Bladder microvascular endothelial cell (primary cell): Measurements from ENCODE around the gene PIM2. TPM values are rescaled to one million over a fixed set of nuclear protein-coding genes. Genes with fewer than 3 reads are reported as not detected.

Source experiments
- total RNA-seq: library from RNA; depleted of rRNA; stranded (reverse); fragments of >200 nt; gene quantifications from 2 replicates; pipeline ENCODE4 v1.2.3, GENCODE V29; 2014

Gene PIM2
- total RNA-seq, result 2.8 and 4.0 TPM in 2 replicates

GRCh38 chrX:48918643-48919340 lies at the start of gene PIM2:
Gene PIM2, minus strand, starts transcription at chrX:48919024. Its CDS starts 190 bp downstream, at chrX:48918834.

GRCh38 chrX:48957477-48957826 lies 38.6 kb upstream of the PIM2 start, which contains the start of gene OTUD5:
Gene OTUD5, minus strand, starts transcription at chrX:48957607. Its CDS starts 37 bp downstream, at chrX:48957570.

GRCh38 chrX:48911412-48912182 lies 7.2 kb downstream of the PIM2 start, which contains the start of gene SLC35A2:
Gene SLC35A2, minus strand, starts transcription at chrX:48911646. Its CDS starts 10 bp downstream, at chrX:48911636.

GRCh38 chrX:48897625-48898306 lies 21.1 kb downstream of the PIM2 start, which contains the start of the genes PQBP1 and TIMM17B:
Gene PQBP1, plus strand, starts transcription at chrX:48897930. Its CDS starts 580 bp downstream, at chrX:48898510.
Gene TIMM17B, minus strand, starts transcription at chrX:48897768. Its CDS starts 19 bp downstream, at chrX:48897749.

Other genes with a start within 250 kb of the PIM2 start
- 0.19 TPM in 1 of 2 replicates, not detected in the other for gene WAS, start 235.2 kb downstream of the PIM2 start, total RNA-seq
- 5.0 and 6.5 TPM in 2 replicates for gene SUV39H1, start 222.3 kb downstream of the PIM2 start, total RNA-seq
- not detected in 2 replicates for gene GLOD5, start 157.3 kb downstream of the PIM2 start, total RNA-seq
- not detected in 2 replicates for gene GATA1, start 132.4 kb downstream of the PIM2 start, total RNA-seq
- gene HDAC6, start 117.0 kb downstream of the PIM2 start, total RNA-seq, result 24.6 and 38.4 TPM in 2 replicates
- gene ERAS, start 92.5 kb downstream of the PIM2 start, total RNA-seq, result not detected in 2 replicates
- gene PCSK1N, start 83.4 kb downstream of the PIM2 start, total RNA-seq, result 0.31 TPM in 1 of 2 replicates, not detected in the other
- 13.9 and 19.1 TPM in 2 replicates for gene TIMM17B, start 21.3 kb downstream of the PIM2 start, total RNA-seq
- gene PQBP1, start 21.1 kb downstream of the PIM2 start, total RNA-seq, result 70.0 and 82.4 TPM in 2 replicates
- 5.7 and 14.5 TPM in 2 replicates for gene SLC35A2, start 7.4 kb downstream of the PIM2 start, total RNA-seq
- 21.7 and 34.9 TPM in 2 replicates for gene OTUD5, start 38.6 kb upstream of the PIM2 start, total RNA-seq
- gene KCND1, start 52.8 kb upstream of the PIM2 start, total RNA-seq, result 0.32 and 0.57 TPM in 2 replicates
- gene GRIPAP1, start 83.2 kb upstream of the PIM2 start, total RNA-seq, result 23.3 and 40.8 TPM in 2 replicates
- 10.8 and 21.8 TPM in 2 replicates for gene TFE3, start 124.3 kb upstream of the PIM2 start, total RNA-seq
- gene CCDC120, start 140.0 kb upstream of the PIM2 start, total RNA-seq, result 0.49 and 1.7 TPM in 2 replicates
- 2.6 and 5.0 TPM in 2 replicates for gene PRAF2, start 155.0 kb upstream of the PIM2 start, total RNA-seq
- gene WDR45, start 160.9 kb upstream of the PIM2 start, total RNA-seq, result 20.2 and 25.9 TPM in 2 replicates
- gene GPKOW, start 204.7 kb upstream of the PIM2 start, total RNA-seq, result 25.3 and 27.3 TPM in 2 replicates
- 0.32 and 1.1 TPM in 2 replicates for gene MAGIX, start 243.7 kb upstream of the PIM2 start, total RNA-seq